ENCODE results near the gene DCP1A. TPM values are rescaled to one million over a fixed set of nuclear protein-coding genes. Genes with fewer than 3 reads are reported as not detected.

DCP1A gene
- total RNA-seq, result 32.0 and 32.3 TPM in 2 replicates

DNA sequence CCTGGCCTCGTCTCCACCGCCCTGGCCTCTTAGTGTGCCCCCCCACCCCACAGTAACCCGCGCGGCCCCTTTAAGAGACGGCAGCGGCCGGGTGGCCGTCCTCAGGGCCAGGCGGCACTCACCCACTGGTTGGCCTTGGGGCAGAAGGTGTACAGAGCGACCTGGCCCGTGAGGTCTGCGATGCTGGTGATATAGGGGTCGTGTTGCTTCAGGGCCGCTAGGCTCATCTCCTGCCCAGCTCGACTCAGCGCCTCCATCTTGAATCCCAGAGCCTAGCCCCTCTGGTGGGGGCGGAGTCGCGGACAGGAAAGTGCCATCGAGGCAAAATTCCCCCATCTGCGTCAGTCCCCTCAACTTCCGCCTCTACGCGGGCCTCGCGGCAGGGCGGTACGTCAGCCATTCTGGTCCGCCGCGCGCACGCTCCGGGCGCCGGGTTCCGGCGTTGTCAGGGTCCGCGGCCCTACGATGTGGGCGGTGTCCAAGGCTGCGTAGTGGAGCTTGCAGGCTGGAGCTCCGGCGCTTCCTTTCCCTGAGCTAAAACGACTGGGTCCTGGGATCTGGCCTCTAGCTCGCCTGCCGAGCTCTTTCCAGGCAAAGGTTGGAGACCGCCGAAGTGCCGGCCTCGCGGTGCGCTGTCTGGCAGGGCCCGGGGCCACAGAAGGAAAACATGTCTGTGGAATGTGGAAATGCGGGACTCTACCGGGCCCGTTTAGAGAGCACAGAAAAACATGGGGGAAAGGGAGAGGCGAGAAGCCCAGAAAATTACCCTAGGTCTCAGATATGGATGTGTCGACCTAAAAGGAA is at the start of gene DCP1A:
Gene DCP1A, minus strand, starts transcription at position 283 of the 804 bp plus-strand sequence. Its CDS starts 26 bp downstream, at position 257.

DNA sequence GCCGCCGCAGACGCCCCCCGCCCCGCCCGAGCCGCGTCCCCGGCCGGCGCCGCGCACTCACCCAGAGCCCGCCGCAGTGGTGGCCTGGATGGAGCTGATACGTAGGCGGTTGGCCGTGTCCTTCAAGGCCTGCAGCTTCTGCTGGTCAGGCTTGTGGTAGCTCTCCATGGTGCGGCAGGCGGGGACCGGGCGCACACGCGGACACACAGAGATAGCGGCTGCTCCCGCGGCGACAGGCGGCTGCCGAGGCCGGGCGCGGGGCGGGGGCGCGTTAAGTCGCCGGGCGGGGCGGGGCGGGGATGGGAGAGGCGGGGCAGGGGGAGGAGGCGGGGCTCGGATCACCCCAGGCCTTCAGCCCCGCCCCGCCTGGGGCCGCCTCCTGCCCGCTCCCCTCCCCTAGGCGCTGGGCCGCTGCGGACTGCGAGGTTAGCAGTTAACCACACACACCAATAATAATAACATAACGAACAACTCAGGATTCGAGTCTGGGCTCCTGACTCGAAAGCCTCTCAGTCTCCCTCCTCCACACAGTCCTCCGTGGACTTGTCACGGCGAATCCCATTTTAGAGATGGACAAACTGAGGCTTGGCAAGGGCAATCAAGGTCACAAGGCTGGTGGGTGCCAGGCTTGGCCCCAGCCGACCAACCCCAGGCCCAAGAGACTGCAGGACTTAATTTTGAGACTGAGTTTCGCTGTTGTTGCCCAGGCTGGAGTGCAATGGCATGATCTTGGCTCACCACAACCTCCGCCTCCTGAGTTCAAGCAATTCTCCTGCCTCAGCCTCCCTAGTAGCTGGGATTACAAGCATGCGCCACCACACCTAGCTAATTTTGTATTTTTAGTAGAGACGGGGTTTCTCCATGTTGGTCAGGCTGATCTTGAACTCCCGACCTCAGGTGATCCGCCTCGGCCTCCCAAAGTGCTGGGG is 91.3 kb downstream of the DCP1A start, which contains the start of gene TKT:
Gene TKT, minus strand, starts transcription at position 248 of the 929 bp plus-strand sequence. Its CDS starts 80 bp downstream, at position 168.

Small RNA genes lying within 50 kb of the gene (small RNA-seq; reads per million reads assigned to genes)
- gene RF00019 (not detected), gene RF00212 (not detected), gene RF00568 (not detected)

Other genes with a start within 250 kb of the DCP1A start
- gene RFT1, start 217.1 kb downstream of the DCP1A start, total RNA-seq, result 18.2 and 26.5 TPM in 2 replicates
- gene PRKCD, start 186.3 kb downstream of the DCP1A start, total RNA-seq, result 4.5 and 5.8 TPM in 2 replicates
- 535 and 695 TPM in 2 replicates for gene TKT, start 91.5 kb downstream of the DCP1A start, total RNA-seq
- under 0.01 TPM in 1 of 2 replicates, not detected in the other for gene CACNA1D, start 147.1 kb upstream of the DCP1A start, total RNA-seq

All from thoracic aorta endothelial cell (primary cell).